HepG2 (cell line): ENCODE results near the gene MFAP1. TPM values are rescaled to one million over a fixed set of nuclear protein-coding genes. Genes with fewer than 3 reads are reported as not detected.

Experiments
- ADNP ChIP-seq: sonication (generic); formaldehyde crosslinking; IDR thresholded peaks from 2 replicates; pipeline ENCODE4 v1.4.0; 2020; ENCODE audit warnings: missing genetic modification reagents
- ATM ChIP-seq: fragments of 450-650 bp; IDR thresholded peaks from 2 replicates; pipeline ENCODE4 v1.7.1; 2017; ENCODE audit warnings: mild to moderate bottlenecking, borderline replicate concordance
- DRAP1 ChIP-seq: IDR thresholded peaks from 2 replicates; pipeline ENCODE4 v1.6.1; 2016; ENCODE audit warnings: missing genetic modification reagents, missing compliant biosample characterization
- GPBP1L1 ChIP-seq: sonication (generic); formaldehyde crosslinking; IDR thresholded peaks from 2 replicates; pipeline ENCODE4 v1.5.0; 2020; ENCODE audit warnings: mild to moderate bottlenecking, missing genetic modification reagents
- GTF2F1 ChIP-seq: fragments of 150-350 bp; IDR thresholded peaks from 2 replicates; pipeline ENCODE4 v1.6.1; 2014; ENCODE audit warnings: low read length
- ISL2 ChIP-seq: sonication (generic); formaldehyde crosslinking; IDR thresholded peaks from 2 replicates; pipeline ENCODE4 v1.5.0; 2020; ENCODE audit warnings: missing genetic modification reagents
- KAT7 ChIP-seq: IDR thresholded peaks from 2 replicates; pipeline ENCODE4 v1.6.1; 2018; ENCODE audit warnings: borderline replicate concordance, missing compliant biosample characterization
- KAT8 ChIP-seq: IDR thresholded peaks from 2 replicates; pipeline ENCODE4 v1.6.1; 2016; ENCODE audit warnings: missing genetic modification reagents, missing compliant biosample characterization
- KDM3A ChIP-seq: IDR thresholded peaks from 2 replicates; pipeline ENCODE4 v1.6.1; 2018; ENCODE audit warnings: low read depth, missing compliant biosample characterization
- KLF12 ChIP-seq: sonication (generic); formaldehyde crosslinking; IDR thresholded peaks from 2 replicates; pipeline ENCODE4 v1.4.0; 2020; ENCODE audit warnings: missing genetic modification reagents, borderline replicate concordance
- KMT2A ChIP-seq: sonication (generic); formaldehyde crosslinking; IDR thresholded peaks from 2 replicates; pipeline ENCODE4 v1.4.0; 2020; ENCODE audit warnings: missing genetic modification reagents
- MEF2D ChIP-seq: sonication (generic); formaldehyde crosslinking; IDR thresholded peaks from 2 replicates; pipeline ENCODE4 v1.5.1; 2020; ENCODE audit warnings: mild to moderate bottlenecking, missing genetic modification reagents
- MXD1 ChIP-seq: sonication (generic); formaldehyde crosslinking; IDR thresholded peaks from 2 replicates; pipeline ENCODE4 v1.4.0; 2020; ENCODE audit warnings: mild to moderate bottlenecking, missing genetic modification reagents
- NCOA1 ChIP-seq: sonication (generic); formaldehyde crosslinking; IDR thresholded peaks from 2 replicates; pipeline ENCODE4 v1.9.0; 2021; ENCODE audit warnings: missing genetic modification reagents
- SAFB2 ChIP-seq: sonication (generic); formaldehyde crosslinking; IDR thresholded peaks from 2 replicates; pipeline ENCODE4 v1.5.1; 2020; ENCODE audit warnings: missing genetic modification reagents, low read depth, mild to moderate bottlenecking, borderline replicate concordance
- STAT5B ChIP-seq: sonication (generic); formaldehyde crosslinking; IDR thresholded peaks from 2 replicates; pipeline ENCODE4 v1.4.0; 2020; ENCODE audit warnings: missing genetic modification reagents
- TSC22D2 ChIP-seq: sonication (generic); formaldehyde crosslinking; IDR thresholded peaks from 2 replicates; pipeline ENCODE4 v1.5.1; 2020; ENCODE audit warnings: missing genetic modification reagents, mild to moderate bottlenecking, borderline replicate concordance
- ZFP1 ChIP-seq: IDR thresholded peaks from 2 replicates; pipeline ENCODE4 v1.6.1; 2016
- ZNF12 ChIP-seq: sonication (generic); formaldehyde crosslinking; IDR thresholded peaks from 2 replicates; pipeline ENCODE4 v1.5.0; 2020; ENCODE audit warnings: missing genetic modification reagents
- ZNF224 ChIP-seq: sonication (generic); formaldehyde crosslinking; IDR thresholded peaks from 2 replicates; pipeline ENCODE4 v1.5.0; 2020; ENCODE audit warnings: mild to moderate bottlenecking, missing genetic modification reagents
- ZNF235 ChIP-seq: sonication (generic); formaldehyde crosslinking; IDR thresholded peaks from 2 replicates; pipeline ENCODE4 v1.8.1; 2023; ENCODE audit warnings: mild to moderate bottlenecking, missing genetic modification reagents, borderline replicate concordance
- ZNF296 ChIP-seq: sonication (generic); formaldehyde crosslinking; conservative IDR thresholded peaks from 2 replicates; pipeline ENCODE4 v1.5.0; 2020; ENCODE audit warnings: mild to moderate bottlenecking, missing genetic modification reagents
- ZNF414 ChIP-seq: sonication (generic); formaldehyde crosslinking; IDR thresholded peaks from 2 replicates; pipeline ENCODE4 v1.5.0; 2020; ENCODE audit warnings: missing genetic modification reagents
- ZNF687 ChIP-seq: sonication (generic); formaldehyde crosslinking; IDR thresholded peaks from 2 replicates; pipeline ENCODE4 v1.5.1; 2020; ENCODE audit warnings: mild to moderate bottlenecking, missing genetic modification reagents, moderate library complexity
- polyA plus RNA-seq, 8 experiments: library from polyadenylated mRNA; depleted of rRNA in 3 of 8; stranded (reverse) in 7 of 8; unstranded in 1 of 8; fragments of >200 nt; fragmentation: Illumina TruSeq in 4 of 8; extraction: Trizol in 4 of 8; gene quantifications; 2 replicates each; pipeline versions ENCODE4 v1.2.1 to v1.2.3, GENCODE V29; 2011 to 2016; ENCODE audit warnings: low read depth in 4 of 8, missing spikeins in 1 of 8, mixed read lengths in 1 of 8; ENCODE audit not compliant: insufficient read depth in 1 of 8
- total RNA-seq, 5 experiments: library from RNA; depleted of rRNA; stranded (reverse); fragments of >200 nt; fragmentation: Illumina TruSeq; extraction: Trizol; gene quantifications; 2 replicates each; pipeline ENCODE4 v1.2.3, GENCODE V29; 2016; ENCODE audit warnings: low read depth in 1 of 5

Gene MFAP1
- total and polyA plus RNA-seq, 2 of the 13 experiments (the other 11 are each of a cell fraction or from before 2014, with no cell fraction given) = 11.8 to 39.5 TPM

- TF ChIP-seq GPBP1L1 (CRISPR knock-in tag) (no peak), KAT7 (CRISPR knock-in tag) (peak; percentile 30; the same call in 1 of the 2 replicates), MEF2D (0 out of 2 replicates have a peak, but pooled peaks have one; percentile 32), SAFB2 (CRISPR knock-in tag) (no peak), ADNP (no peak), KAT8 (CRISPR knock-in tag) (peak; percentile 46), ZNF224 (no peak), ISL2 (CRISPR knock-in tag) (peak; percentile 31), KDM3A (CRISPR knock-in tag) (0 out of 2 replicates have a peak, but pooled peaks have one; percentile 39), ZNF235 (CRISPR knock-in tag) (peak; percentile 73; the same call in 1 of the 2 replicates), ZFP1 (CRISPR knock-in tag) (no peak), KLF12 (CRISPR knock-in tag) (peak; percentile 59; the same call in 1 of the 2 replicates), ZNF414 (CRISPR knock-in tag) (peak; percentile 1; the same call in 1 of the 2 replicates), KMT2A (CRISPR knock-in tag) (no peak), DRAP1 (CRISPR knock-in tag) (peak; percentile 89), ATM (no peak), ZNF296 (no peak), GTF2F1 (0 out of 2 replicates have a peak, but pooled peaks have one; percentile 25), ZNF687 (peak; percentile 92), NCOA1 (CRISPR knock-in tag) (no peak), MXD1 (no peak; the same call in 1 of the 2 replicates), STAT5B (no peak), TSC22D2 (CRISPR knock-in tag) (peak; percentile 5; the same call in 1 of the 2 replicates), ZNF12 (CRISPR knock-in tag) (0 out of 2 replicates have a peak, but pooled peaks have one; percentile 30)
Observed at GRCh38 chr15:43791993-43792760, 32.3 kb downstream of the MFAP1 start, which contains the start of gene SERF2 (continued).
